Measurements from ENCODE around the gene CDRT4. TPM values are rescaled to one million over a fixed set of nuclear protein-coding genes. Genes with fewer than 3 reads are reported as not detected.
"Not testable (repeated sequence)": the region's sequence is repeated elsewhere in the genome, so short reads cannot be mapped to it uniquely, and the experiment has no call there.

Gene CDRT4
- total RNA-seq, 1 experiment from 2014 or later = 13.6 TPM

DNA sequence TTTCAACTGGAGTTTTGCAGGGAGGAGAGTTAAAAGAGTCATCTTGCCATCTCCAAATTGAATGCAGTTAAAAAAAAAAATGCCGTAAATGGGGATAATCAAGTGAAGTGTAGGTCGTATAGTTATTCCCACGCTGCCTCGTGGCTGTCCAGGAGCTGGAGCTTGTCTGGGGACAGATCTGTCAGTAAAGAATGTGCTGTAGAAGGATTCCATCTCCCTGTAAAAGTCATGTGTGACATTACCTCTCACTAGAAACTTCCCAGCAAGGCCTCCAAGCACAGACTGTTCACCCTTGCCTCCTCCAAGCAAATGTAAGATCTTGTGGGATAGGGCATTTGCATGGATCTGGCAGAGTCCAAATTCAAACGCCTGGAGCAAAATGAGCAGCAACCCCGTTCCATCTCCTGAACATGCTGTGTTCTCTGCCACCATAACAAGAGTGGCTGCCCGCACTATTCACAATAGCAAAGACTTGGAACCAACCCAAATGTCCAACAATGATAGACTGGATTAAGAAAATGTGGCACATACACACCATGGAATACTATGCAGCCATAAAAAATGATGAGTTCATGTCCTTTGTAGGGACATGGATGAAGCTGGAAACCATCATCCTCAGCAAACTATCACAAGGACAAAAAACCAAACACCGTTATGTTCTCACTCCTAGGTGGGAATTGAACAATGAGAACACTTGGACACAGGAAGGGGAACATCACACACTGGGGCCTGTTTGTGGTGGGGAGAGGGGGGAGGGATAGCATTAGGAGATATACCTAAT, 28.0 kb downstream of the CDRT4 start:
- H4K20me1 ChIP-seq (ENCODE audit: insufficient read depth, low read depth, low read length); H2AFZ ChIP-seq (ENCODE audit: low read length); H3K4me3 ChIP-seq (ENCODE audit: low read length); H3K9ac ChIP-seq (ENCODE audit: low read length); H3K4me1 ChIP-seq (ENCODE audit: low read length); H3K27me3 ChIP-seq (ENCODE audit: low read length); H3K4me2 ChIP-seq (ENCODE audit: low read depth, low read length, poor library complexity, severe bottlenecking); H3K9me2 ChIP-seq (replicated peaks; ENCODE audit: insufficient read depth, low read length); H3K27ac ChIP-seq (ENCODE audit: low read length); DNase-seq; H3K79me2 ChIP-seq (ENCODE audit: low read length): not testable (repeated sequence)
- peaks cover 11% of the 10 kb centered on the region for H3K36me3 ChIP-seq (ENCODE audit: insufficient read depth, low read length)
- H3K9me3 ChIP-seq (ENCODE audit: low read length) = peaks cover 13% of the 10 kb centered on the region

DNA sequence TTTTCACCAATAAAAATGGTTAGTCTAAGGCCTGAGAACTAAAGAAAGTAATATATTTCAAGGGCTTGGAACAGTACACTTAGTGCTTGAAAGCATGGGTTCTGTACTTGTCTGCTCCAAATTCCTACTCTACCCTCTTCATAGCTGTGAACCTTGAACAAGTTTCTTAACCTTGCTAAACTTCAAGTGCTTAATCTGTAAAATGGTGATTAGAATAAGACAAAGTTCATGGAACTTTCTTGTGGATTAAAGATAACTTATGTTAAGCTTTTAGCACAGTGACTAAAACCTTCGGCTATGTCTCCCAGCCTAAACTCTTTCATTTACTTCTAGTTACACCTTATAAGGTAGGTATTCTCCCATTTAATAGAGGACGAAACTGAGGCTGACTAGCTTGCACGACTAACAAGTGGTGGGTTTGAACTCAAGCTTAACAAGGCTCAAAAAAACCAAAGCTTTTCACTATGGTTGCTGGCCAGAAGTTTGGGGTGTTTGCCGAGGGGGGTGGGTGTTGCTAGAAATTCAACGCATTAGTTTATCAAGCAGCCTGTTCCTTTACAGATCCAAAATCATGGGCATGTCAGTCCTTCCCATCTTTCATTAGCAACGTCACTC, 28.8 kb downstream of the CDRT4 start:
- Histone ChIP-seq H2AFZ (ENCODE audit: low read length) (no peak overlapping the region), H3K4me3 (ENCODE audit: low read length) (no peak overlapping the region), H3K9me2 (replicated peaks; ENCODE audit: insufficient read depth, low read length) (no peaks in the 10 kb centered on the region), H3K27me3 (ENCODE audit: low read length) (no peaks in the 10 kb centered on the region), H4K20me1 (ENCODE audit: insufficient read depth, low read depth, low read length) (no peaks in the 10 kb centered on the region), H3K36me3 (ENCODE audit: insufficient read depth, low read length) (peaks cover 11% of the 10 kb centered on the region), H3K9me3 (ENCODE audit: low read length) (peaks cover 13% of the 10 kb centered on the region), H3K4me2 (ENCODE audit: low read depth, low read length, poor library complexity, severe bottlenecking) (no peak overlapping the region), H3K4me1 (ENCODE audit: low read length) (peaks cover 3% of the 10 kb centered on the region), H3K9ac (ENCODE audit: low read length) (no peak overlapping the region), H3K27ac (ENCODE audit: low read length) (no peak overlapping the region), H3K79me2 (ENCODE audit: low read length) (no peaks in the 10 kb centered on the region)
- no peak for DNase-seq

GRCh38 chr17:15437303-15437635, 30.2 kb downstream of the CDRT4 start:
- Histone ChIP-seq H3K27ac (ENCODE audit: low read length) (no peak overlapping the region), H3K4me1 (ENCODE audit: low read length) (peaks cover 3% of the 10 kb centered on the region), H3K9me3 (ENCODE audit: low read length) (peaks cover 13% of the 10 kb centered on the region), H3K27me3 (ENCODE audit: low read length) (no peaks in the 10 kb centered on the region), H4K20me1 (ENCODE audit: insufficient read depth, low read depth, low read length) (no peaks in the 10 kb centered on the region), H3K9ac (ENCODE audit: low read length) (no peak overlapping the region), H3K4me3 (ENCODE audit: low read length) (peak overlapping the region; percentile 23), H3K9me2 (replicated peaks; ENCODE audit: insufficient read depth, low read length) (no peaks in the 10 kb centered on the region), H3K4me2 (ENCODE audit: low read depth, low read length, poor library complexity, severe bottlenecking) (no peak overlapping the region), H3K79me2 (ENCODE audit: low read length) (no peaks in the 10 kb centered on the region), H3K36me3 (ENCODE audit: insufficient read depth, low read length) (peaks cover 11% of the 10 kb centered on the region), H2AFZ (ENCODE audit: low read length) (peak overlapping the region; percentile 86)
- DNase-seq = no peak

DNA sequence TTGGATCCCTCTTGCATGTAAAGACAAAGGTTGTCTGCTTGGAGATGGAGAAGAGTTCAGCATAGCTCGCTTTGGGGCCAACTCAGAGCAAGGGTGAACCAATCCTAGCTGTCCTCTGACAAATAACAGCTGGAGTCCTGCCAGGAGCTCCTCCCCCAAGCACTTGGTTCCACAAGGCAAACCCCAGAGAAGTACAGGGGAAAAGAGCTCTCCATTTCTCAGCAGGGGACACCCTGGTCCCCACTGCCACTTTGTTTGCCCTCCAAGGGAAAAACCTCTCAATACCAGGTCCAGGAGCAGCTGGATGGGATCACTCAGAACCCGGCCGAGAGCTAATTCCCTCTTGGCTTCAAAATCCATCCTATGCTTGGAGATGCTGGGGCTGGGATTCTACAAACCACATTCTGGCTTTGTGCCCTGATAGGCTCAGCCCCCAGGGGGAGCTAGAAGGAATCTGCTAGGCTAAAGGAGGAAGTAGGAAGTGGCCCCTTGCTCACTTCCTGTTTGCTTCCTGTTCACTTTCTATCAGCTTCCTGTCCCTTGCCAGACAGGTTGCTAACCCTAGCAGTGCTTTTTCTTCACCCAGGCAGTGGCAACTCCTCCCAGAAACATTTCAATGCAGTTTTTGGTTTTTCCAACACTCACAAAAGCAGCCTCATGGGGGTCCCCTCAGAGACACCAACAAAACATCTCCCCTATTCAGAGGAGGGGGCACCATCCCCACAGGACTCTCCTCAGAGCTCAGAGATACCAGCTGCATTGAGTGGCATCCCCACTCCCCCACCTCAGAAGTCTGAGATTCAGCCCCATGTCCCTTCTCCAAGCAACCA, 30.7 kb downstream of the CDRT4 start:
- peaks cover 13% of the 10 kb centered on the region for H3K9me3 ChIP-seq (ENCODE audit: low read length)
- H3K27ac ChIP-seq (ENCODE audit: low read length) = no peak overlapping the region
- H3K9ac ChIP-seq (ENCODE audit: low read length) = no peak overlapping the region
- H3K9me2 ChIP-seq (replicated peaks; ENCODE audit: insufficient read depth, low read length) = no peaks in the 10 kb centered on the region
- peak overlapping the region; percentile 86 for H2AFZ ChIP-seq (ENCODE audit: low read length)
- peak; percentile 90 for DNase-seq
- peaks cover 3% of the 10 kb centered on the region for H3K4me1 ChIP-seq (ENCODE audit: low read length)
- no peak overlapping the region for H3K4me2 ChIP-seq (ENCODE audit: low read depth, low read length, poor library complexity, severe bottlenecking)
- no peaks in the 10 kb centered on the region for H4K20me1 ChIP-seq (ENCODE audit: insufficient read depth, low read depth, low read length)
- no peaks in the 10 kb centered on the region for H3K79me2 ChIP-seq (ENCODE audit: low read length)
- H3K36me3 ChIP-seq (ENCODE audit: insufficient read depth, low read length) = peaks cover 11% of the 10 kb centered on the region
- H3K27me3 ChIP-seq (ENCODE audit: low read length) = no peaks in the 10 kb centered on the region
- peak overlapping the region; percentile 23 for H3K4me3 ChIP-seq (ENCODE audit: low read length)

DNA sequence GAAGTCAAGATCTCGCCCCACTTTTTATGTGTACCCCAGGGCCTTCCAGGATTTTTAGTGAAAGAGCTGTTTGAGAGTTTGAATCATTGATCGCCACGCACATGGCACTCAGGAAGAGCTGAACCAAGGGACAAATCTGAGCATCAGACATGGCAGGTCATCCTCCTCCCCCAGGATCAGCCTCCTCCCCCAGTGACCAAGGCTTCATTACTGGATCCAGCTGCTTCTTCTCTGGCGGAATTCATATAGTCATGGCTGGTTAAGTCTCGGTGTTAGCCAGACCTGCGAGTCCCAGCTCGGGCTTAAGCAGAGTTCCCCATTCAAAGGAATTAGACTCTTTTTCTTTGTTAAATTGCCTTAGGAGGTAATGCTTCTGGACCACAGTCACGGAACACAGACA, 32.5 kb downstream of the CDRT4 start:
- Histone ChIP-seq H3K27me3 (ENCODE audit: low read length) (no peaks in the 10 kb centered on the region), H3K4me1 (ENCODE audit: low read length) (peaks cover 3% of the 10 kb centered on the region), H3K4me3 (ENCODE audit: low read length) (no peak overlapping the region), H3K79me2 (ENCODE audit: low read length) (no peaks in the 10 kb centered on the region), H3K4me2 (ENCODE audit: low read depth, low read length, poor library complexity, severe bottlenecking) (no peak overlapping the region), H4K20me1 (ENCODE audit: insufficient read depth, low read depth, low read length) (no peaks in the 10 kb centered on the region), H3K9me2 (replicated peaks; ENCODE audit: insufficient read depth, low read length) (no peaks in the 10 kb centered on the region), H3K27ac (ENCODE audit: low read length) (no peak overlapping the region), H2AFZ (ENCODE audit: low read length) (no peak overlapping the region), H3K36me3 (ENCODE audit: insufficient read depth, low read length) (peaks cover 11% of the 10 kb centered on the region), H3K9ac (ENCODE audit: low read length) (no peak overlapping the region), H3K9me3 (ENCODE audit: low read length) (peaks cover 13% of the 10 kb centered on the region)
- DNase-seq = no peak

GRCh38 chr17:15432807-15433611, 34.4 kb downstream of the CDRT4 start:
- H3K9me3 ChIP-seq (ENCODE audit: low read length) = peaks cover 11% of the 10 kb centered on the region
- H3K9me2 ChIP-seq (replicated peaks; ENCODE audit: insufficient read depth, low read length) = no peaks in the 10 kb centered on the region
- no peaks in the 10 kb centered on the region for H3K27me3 ChIP-seq (ENCODE audit: low read length)
- no peak for DNase-seq
- no peak overlapping the region for H3K9ac ChIP-seq (ENCODE audit: low read length)
- H3K27ac ChIP-seq (ENCODE audit: low read length) = no peak overlapping the region
- H4K20me1 ChIP-seq (ENCODE audit: insufficient read depth, low read depth, low read length) = no peaks in the 10 kb centered on the region
- no peaks in the 10 kb centered on the region for H3K79me2 ChIP-seq (ENCODE audit: low read length)
- H3K4me1 ChIP-seq (ENCODE audit: low read length) = peaks cover 3% of the 10 kb centered on the region
- peaks cover 11% of the 10 kb centered on the region for H3K36me3 ChIP-seq (ENCODE audit: insufficient read depth, low read length)
- H3K4me3 ChIP-seq (ENCODE audit: low read length) = no peak overlapping the region
- no peak overlapping the region for H3K4me2 ChIP-seq (ENCODE audit: low read depth, low read length, poor library complexity, severe bottlenecking)
- no peak overlapping the region for H2AFZ ChIP-seq (ENCODE audit: low read length)

DNA sequence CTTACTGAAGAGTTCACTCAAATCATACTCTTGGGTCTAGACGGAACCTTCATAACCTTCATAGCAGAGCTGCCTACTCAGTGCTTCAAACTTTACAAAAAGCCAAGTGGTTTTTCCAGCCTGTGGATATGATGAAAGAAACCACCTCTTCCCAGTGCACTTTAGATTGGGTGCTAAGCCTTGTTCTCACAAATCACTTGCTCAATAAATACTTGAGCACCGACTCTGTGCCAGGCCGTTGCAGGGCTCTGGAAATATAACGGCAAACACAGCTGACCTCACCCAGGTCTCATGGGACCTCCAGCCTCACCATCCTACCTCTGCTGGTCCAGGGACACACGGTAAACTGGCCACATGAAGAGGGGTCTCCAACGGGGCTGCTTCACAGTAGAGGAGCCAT, 35.7 kb downstream of the CDRT4 start:
- Histone ChIP-seq H3K9ac (ENCODE audit: low read length) (no peak overlapping the region), H3K27me3 (ENCODE audit: low read length) (no peaks in the 10 kb centered on the region), H3K36me3 (ENCODE audit: insufficient read depth, low read length) (no peaks in the 10 kb centered on the region), H3K4me2 (ENCODE audit: low read depth, low read length, poor library complexity, severe bottlenecking) (no peak overlapping the region), H3K4me3 (ENCODE audit: low read length) (no peak overlapping the region), H4K20me1 (ENCODE audit: insufficient read depth, low read depth, low read length) (no peaks in the 10 kb centered on the region), H3K9me2 (replicated peaks; ENCODE audit: insufficient read depth, low read length) (no peaks in the 10 kb centered on the region), H2AFZ (ENCODE audit: low read length) (no peak overlapping the region), H3K9me3 (ENCODE audit: low read length) (no peaks in the 10 kb centered on the region), H3K79me2 (ENCODE audit: low read length) (no peaks in the 10 kb centered on the region), H3K27ac (ENCODE audit: low read length) (no peak overlapping the region), H3K4me1 (ENCODE audit: low read length) (no peaks in the 10 kb centered on the region)
- DNase-seq = no peak

All from Karpas-422 (cell line).